Caco-2 (cell line): ENCODE data around the gene ITPRID1. TPM values are rescaled to one million over a fixed set of nuclear protein-coding genes. Genes with fewer than 3 reads are reported as not detected.

Source experiments
- BruUV-seq: library from RNA; stranded (reverse); fragments of 400-500 nt; replicated peaks from 2 replicates; lab custom pipeline; 2021; lab: Mats Ljungman, UMichigan
- CTCF ChIA-PET: fragments of 300-600 bp; sonication (Branson Sonifier 250); formaldehyde crosslinking; loops from one replicate; lab custom pipeline; 2022; ENCODE audit warnings: antibody characterized with exemption; lab: Charles Lee
- POLR2A ChIA-PET: fragments of 300-600 bp; sonication (Branson Sonifier 250); formaldehyde crosslinking; loops from one replicate; lab custom pipeline; 2022; ENCODE audit warnings: antibody characterized with exemption; lab: Charles Lee
- DNase-seq, 2 experiments: peaks; one replicate each; pipeline versions ENCODE4 v3.0.0 to v3.0.0-alpha.2; 2020 to 2022
- H3K27me3 ChIP-seq: replicated peaks from 2 replicates; pipeline ENCODE4 v1.6.0; 2011; ENCODE audit warnings: low read length; ENCODE audit not compliant: control insufficient read depth, insufficient read depth
- H3K36me3 ChIP-seq: 2 replicates; pipeline ENCODE4 v1.5.1; 2011; ENCODE audit warnings: low read length; ENCODE audit not compliant: control insufficient read depth, insufficient read depth
- H3K4me1 ChIP-seq: fragments of 250-450 bp; sonication (Bioruptor Pico); 2 replicates; pipeline ENCODE4 v1.5.1; 2020; ENCODE audit warnings: mild to moderate bottlenecking
- H3K4me3 ChIP-seq: 2 replicates; pipeline ENCODE4 v1.5.1; 2011; ENCODE audit warnings: low read depth, mild to moderate bottlenecking, control low read depth, low read length
- H3K9me3 ChIP-seq: fragments of 250-450 bp; sonication (Bioruptor Pico); 2 replicates; pipeline ENCODE4 v1.5.1; 2020; ENCODE audit warnings: mild to moderate bottlenecking, moderate library complexity
- H3K27ac Mint-ChIP-seq: one replicate; pipeline ENCODE4 v1.8.0; 2022; ENCODE audit warnings: mixed read lengths; ENCODE audit not compliant: unreplicated experiment
- H3K27me3 Mint-ChIP-seq: one replicate; pipeline ENCODE4 v1.8.0; 2022; ENCODE audit warnings: mixed read lengths; ENCODE audit not compliant: insufficient read depth, unreplicated experiment
- H3K36me3 Mint-ChIP-seq: one replicate; pipeline ENCODE4 v1.8.0; 2022; ENCODE audit warnings: mild to moderate bottlenecking, mixed read lengths; ENCODE audit not compliant: insufficient read depth, unreplicated experiment
- H3K4me1 Mint-ChIP-seq: one replicate; pipeline ENCODE4 v1.8.0; 2022; ENCODE audit warnings: low read depth, mixed read lengths; ENCODE audit not compliant: unreplicated experiment
- H3K4me3 Mint-ChIP-seq: one replicate; pipeline ENCODE4 v1.8.0; 2022; ENCODE audit warnings: mild to moderate bottlenecking, moderate library complexity, mixed read lengths; ENCODE audit not compliant: unreplicated experiment
- H3K9me3 Mint-ChIP-seq: one replicate; pipeline ENCODE4 v1.8.0; 2022; ENCODE audit warnings: mixed read lengths; ENCODE audit not compliant: unreplicated experiment
- intact Hi-C: fragments of 100-400 bp; cut with micrococcal nuclease; formaldehyde crosslinking; loops from one replicate; pipeline ENCODE4 v1.10.0; 2022; ENCODE audit not compliant: unreplicated experiment
- total RNA-seq: library from RNA; stranded (reverse); gene quantifications from 2 replicates; pipeline ENCODE4 v1.2.3, GENCODE V29; 2022
- TF ChIP-seq, protein P1 (sequence below), 2 experiments: fragments of 200-600 bp in 1 of 2; IDR thresholded peaks; 1 replicate in 1 of 2; 2 replicates in 1 of 2; pipeline versions ENCODE4 v1.5.1 to v1.8.0; 2011 to 2022; ENCODE audit warnings: antibody characterized with exemption in 1 of 2, control low read depth in 1 of 2, inconsistent platforms in 1 of 2, low read depth in 1 of 2, low read length in 1 of 2, mild to moderate bottlenecking in 1 of 2, moderate library complexity in 1 of 2; ENCODE audit not compliant: insufficient read depth in 1 of 2, severe bottlenecking in 1 of 2, unreplicated experiment in 1 of 2

Gene ITPRID1
- total RNA-seq, 1 experiment from 2014 or later: 0.09 TPM

DNA sequence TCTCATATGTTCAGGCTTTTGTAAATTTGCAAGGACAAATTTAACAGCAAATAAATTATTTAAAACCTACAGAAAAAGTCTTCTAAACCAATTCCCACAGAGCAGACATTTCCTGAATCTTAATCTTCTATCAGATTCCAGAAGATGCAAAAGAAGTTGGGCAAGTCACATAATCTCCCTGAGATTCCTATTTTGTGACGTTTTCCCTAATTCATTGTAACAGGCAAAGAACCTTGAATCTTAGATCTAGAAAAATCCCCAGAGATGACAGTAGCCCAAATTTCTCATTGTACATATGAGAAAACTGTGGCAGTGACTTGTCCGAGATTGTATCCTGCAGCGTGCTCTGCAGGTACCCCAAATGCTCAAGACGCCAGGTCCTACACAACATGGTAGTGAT, 4.9 kb downstream of the ITPRID1 start:
- no peaks in the 10 kb centered on the region for H3K36me3 ChIP-seq
- intact Hi-C loops: no loop called here

DNA sequence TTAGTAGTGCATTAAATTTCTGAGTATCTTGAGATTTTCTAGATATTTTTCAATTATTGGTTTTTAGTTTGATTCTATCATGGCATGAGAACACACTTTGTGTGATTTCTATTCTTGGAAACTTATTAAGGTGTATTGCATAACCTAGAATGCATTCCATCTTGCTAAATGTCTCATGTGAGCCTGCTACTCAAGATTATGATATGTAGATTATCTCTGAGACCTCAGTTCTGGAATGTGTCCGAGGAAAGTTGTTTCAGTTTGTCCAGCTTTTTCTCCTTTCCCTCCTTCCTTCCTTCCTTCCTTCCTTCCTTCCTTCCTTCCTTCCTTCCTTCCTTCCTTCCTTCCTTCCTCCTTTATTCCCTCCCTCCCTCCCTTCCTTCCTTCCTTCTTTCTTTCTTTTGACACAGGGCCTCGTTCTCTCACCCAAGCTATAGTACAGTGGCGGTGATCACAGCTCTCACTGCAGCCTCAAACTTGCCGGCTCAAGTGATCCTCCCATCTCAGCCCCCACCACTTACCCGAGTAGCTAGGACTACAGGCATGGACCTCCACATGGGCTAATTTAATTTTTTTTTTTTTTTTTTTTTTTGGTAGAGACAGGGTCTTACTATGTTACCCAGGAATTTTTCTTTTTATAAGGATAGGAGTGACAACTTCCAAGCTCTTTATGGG, 7.6 kb downstream of the ITPRID1 start:
- no peak overlapping the region for H3K4me3 ChIP-seq
- BruUV-seq: no TSS peak
- peaks cover 12% of the 10 kb centered on the region; the same call in 1 of the 2 replicates for H3K9me3 ChIP-seq
- CTCF ChIA-PET: no interaction called here
- no peaks in the 10 kb centered on the region; the same call in 1 of the 2 replicates for H3K4me1 ChIP-seq
- TF ChIP-seq, protein P1, sequence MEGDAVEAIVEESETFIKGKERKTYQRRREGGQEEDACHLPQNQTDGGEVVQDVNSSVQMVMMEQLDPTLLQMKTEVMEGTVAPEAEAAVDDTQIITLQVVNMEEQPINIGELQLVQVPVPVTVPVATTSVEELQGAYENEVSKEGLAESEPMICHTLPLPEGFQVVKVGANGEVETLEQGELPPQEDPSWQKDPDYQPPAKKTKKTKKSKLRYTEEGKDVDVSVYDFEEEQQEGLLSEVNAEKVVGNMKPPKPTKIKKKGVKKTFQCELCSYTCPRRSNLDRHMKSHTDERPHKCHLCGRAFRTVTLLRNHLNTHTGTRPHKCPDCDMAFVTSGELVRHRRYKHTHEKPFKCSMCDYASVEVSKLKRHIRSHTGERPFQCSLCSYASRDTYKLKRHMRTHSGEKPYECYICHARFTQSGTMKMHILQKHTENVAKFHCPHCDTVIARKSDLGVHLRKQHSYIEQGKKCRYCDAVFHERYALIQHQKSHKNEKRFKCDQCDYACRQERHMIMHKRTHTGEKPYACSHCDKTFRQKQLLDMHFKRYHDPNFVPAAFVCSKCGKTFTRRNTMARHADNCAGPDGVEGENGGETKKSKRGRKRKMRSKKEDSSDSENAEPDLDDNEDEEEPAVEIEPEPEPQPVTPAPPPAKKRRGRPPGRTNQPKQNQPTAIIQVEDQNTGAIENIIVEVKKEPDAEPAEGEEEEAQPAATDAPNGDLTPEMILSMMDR (IDR thresholded peaks at IDR 0.05; ENCODE audit: insufficient read depth in 1 of 2, low read depth in 1 of 2, low read length in 1 of 2, severe bottlenecking in 1 of 2, unreplicated experiment in 1 of 2): no peak
- intact Hi-C loops: no loop called here
- Mint-ChIP-seq H3K9me3 (peaks cover 1% of the 10 kb centered on the region), H3K27me3 (no peaks in the 10 kb centered on the region), H3K4me3 (no peak overlapping the region), H3K27ac (no peak overlapping the region), H3K36me3 (no peaks in the 10 kb centered on the region), H3K4me1 (peaks cover 6% of the 10 kb centered on the region)
- no peaks in the 10 kb centered on the region for H3K27me3 ChIP-seq
- no peak for DNase-seq
- POLR2A ChIA-PET: no interaction called here
- no peaks in the 10 kb centered on the region for H3K36me3 ChIP-seq

More for the DNA sequence above, 4.9 kb downstream of the ITPRID1 start:
- Histone ChIP-seq H3K4me3 (no peak overlapping the region), H3K27me3 (no peaks in the 10 kb centered on the region), H3K4me1 (no peaks in the 10 kb centered on the region), H3K9me3 (peaks cover 12% of the 10 kb centered on the region; the same call in 1 of the 2 replicates)
- no peak for DNase-seq
- ChIA-PET POLR2A (no interaction called here), CTCF (no interaction called here)
- Mint-ChIP-seq H3K4me3 (no peak overlapping the region), H3K9me3 (peaks cover 10% of the 10 kb centered on the region), H3K4me1 (no peaks in the 10 kb centered on the region), H3K27ac (no peak overlapping the region), H3K36me3 (no peaks in the 10 kb centered on the region), H3K27me3 (no peaks in the 10 kb centered on the region)
- TF ChIP-seq, protein P1 (IDR thresholded peaks at IDR 0.05; ENCODE audit: insufficient read depth in 1 of 2, low read depth in 1 of 2, low read length in 1 of 2, severe bottlenecking in 1 of 2, unreplicated experiment in 1 of 2): no peak
- no TSS peak for BruUV-seq

DNA sequence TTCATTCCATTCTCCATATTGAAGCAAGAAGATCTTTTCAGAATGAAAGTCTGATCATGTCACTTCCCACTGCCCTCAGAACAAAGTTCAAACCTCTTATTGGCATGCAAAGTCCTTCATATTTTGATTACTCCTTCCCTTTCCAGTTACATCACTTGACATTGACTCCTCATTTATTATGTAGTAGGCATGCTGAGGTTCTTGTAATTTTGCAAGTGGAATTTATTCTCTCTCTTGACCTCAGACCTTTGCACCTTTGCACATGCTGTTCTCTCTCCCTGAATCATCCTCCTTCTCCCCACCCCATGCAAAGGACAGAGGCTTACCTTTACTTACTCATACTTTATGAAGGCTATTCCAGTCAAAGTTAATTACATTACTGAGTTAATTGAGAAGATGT, 13.0 kb downstream of the ITPRID1 start:
- DNase-seq: no peak
- no peaks in the 10 kb centered on the region for H3K9me3 ChIP-seq
- H3K4me1 ChIP-seq: peaks cover 6% of the 10 kb centered on the region; the same call in 1 of the 2 replicates
- Mint-ChIP-seq H3K4me3 (no peak overlapping the region), H3K27me3 (no peaks in the 10 kb centered on the region), H3K36me3 (no peaks in the 10 kb centered on the region), H3K9me3 (peaks cover 11% of the 10 kb centered on the region), H3K4me1 (peaks cover 15% of the 10 kb centered on the region), H3K27ac (no peak overlapping the region)
- POLR2A ChIA-PET: no interaction called here
- intact Hi-C loops: no loop called here
- H3K4me3 ChIP-seq: no peak overlapping the region
- no peaks in the 10 kb centered on the region for H3K36me3 ChIP-seq
- no TSS peak for BruUV-seq
- CTCF ChIA-PET: no interaction called here
- TF ChIP-seq, protein P1 (IDR thresholded peaks at IDR 0.05; ENCODE audit: insufficient read depth in 1 of 2, low read depth in 1 of 2, low read length in 1 of 2, severe bottlenecking in 1 of 2, unreplicated experiment in 1 of 2): no peak
- no peaks in the 10 kb centered on the region for H3K27me3 ChIP-seq
